Duodenal mucosa (tissue), 2 donors: ENCODE measurements around the gene CSE1L.
"Not testable (repeated sequence)": the region's sequence is repeated elsewhere in the genome, so short reads cannot be mapped to it uniquely, and the experiment has no call there.

Experiments
- H3K27ac ChIP-seq: one replicate; pipeline ENCODE4 v1.7.0; 2013; ENCODE audit warnings: low read depth, low read length
- H3K27me3 ChIP-seq, 2 donors: one replicate each; pipeline ENCODE4 v1.7.0; 2013; ENCODE audit warnings: low read length in 2 of 2, control low read depth in 1 of 2; ENCODE audit not compliant: insufficient read depth in 2 of 2, control insufficient read depth in 1 of 2
- H3K36me3 ChIP-seq, 2 donors: one replicate each; pipeline ENCODE4 v1.7.0; 2013; ENCODE audit warnings: low read length in 2 of 2, control low read depth in 1 of 2; ENCODE audit not compliant: insufficient read depth in 2 of 2, control insufficient read depth in 1 of 2
- H3K4me1 ChIP-seq, 2 donors: one replicate each; pipeline ENCODE4 v1.7.0; 2013; ENCODE audit warnings: low read length in 2 of 2, control low read depth in 1 of 2; ENCODE audit not compliant: insufficient read depth in 2 of 2, control insufficient read depth in 1 of 2
- H3K4me3 ChIP-seq, 2 donors: one replicate each; pipeline ENCODE4 v1.7.0; 2013; ENCODE audit warnings: low read length in 2 of 2, low read depth in 1 of 2
- H3K9ac ChIP-seq, 2 donors: one replicate each; pipeline ENCODE4 v1.7.0; 2013; ENCODE audit warnings: low read length in 2 of 2, low read depth in 1 of 2
- H3K9me3 ChIP-seq, 2 donors: one replicate each; pipeline ENCODE4 v1.7.0; 2013; ENCODE audit warnings: low read length in 2 of 2, control low read depth in 1 of 2; ENCODE audit not compliant: control insufficient read depth in 1 of 2

Gene CSE1L

DNA sequence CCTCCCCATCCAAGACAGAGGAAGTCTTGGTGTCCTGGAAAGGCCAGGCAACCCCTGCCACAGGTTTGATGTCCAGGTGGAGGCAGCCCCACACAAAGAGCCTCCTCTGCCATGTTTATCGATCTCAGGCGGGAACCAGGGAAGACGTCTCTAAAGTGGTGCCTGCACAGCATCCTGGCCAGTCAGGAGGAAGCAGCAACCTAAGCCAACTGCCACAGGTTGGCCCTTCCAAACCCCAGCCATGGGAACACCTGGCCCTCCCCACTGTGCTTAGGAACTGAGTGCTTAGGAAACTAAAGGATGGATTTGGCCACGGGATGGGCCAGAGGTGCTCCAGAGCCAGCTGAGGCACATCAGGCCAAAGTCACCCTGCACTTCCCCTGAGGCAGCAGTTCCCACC, 56.9 kb downstream of the CSE1L start:
- no peak overlapping the region for H3K4me3 ChIP-seq
- H3K36me3 ChIP-seq: peaks cover 37 to 49% of the 10 kb centered on the region in 2 donors
- H3K4me1 ChIP-seq: peaks cover 0 to 6% of the 10 kb centered on the region in 2 donors
- no peaks in the 10 kb centered on the region for H3K27me3 ChIP-seq
- H3K27ac ChIP-seq: no peak overlapping the region
- no peaks in the 10 kb centered on the region for H3K9me3 ChIP-seq
- H3K9ac ChIP-seq: no peak overlapping the region

DNA sequence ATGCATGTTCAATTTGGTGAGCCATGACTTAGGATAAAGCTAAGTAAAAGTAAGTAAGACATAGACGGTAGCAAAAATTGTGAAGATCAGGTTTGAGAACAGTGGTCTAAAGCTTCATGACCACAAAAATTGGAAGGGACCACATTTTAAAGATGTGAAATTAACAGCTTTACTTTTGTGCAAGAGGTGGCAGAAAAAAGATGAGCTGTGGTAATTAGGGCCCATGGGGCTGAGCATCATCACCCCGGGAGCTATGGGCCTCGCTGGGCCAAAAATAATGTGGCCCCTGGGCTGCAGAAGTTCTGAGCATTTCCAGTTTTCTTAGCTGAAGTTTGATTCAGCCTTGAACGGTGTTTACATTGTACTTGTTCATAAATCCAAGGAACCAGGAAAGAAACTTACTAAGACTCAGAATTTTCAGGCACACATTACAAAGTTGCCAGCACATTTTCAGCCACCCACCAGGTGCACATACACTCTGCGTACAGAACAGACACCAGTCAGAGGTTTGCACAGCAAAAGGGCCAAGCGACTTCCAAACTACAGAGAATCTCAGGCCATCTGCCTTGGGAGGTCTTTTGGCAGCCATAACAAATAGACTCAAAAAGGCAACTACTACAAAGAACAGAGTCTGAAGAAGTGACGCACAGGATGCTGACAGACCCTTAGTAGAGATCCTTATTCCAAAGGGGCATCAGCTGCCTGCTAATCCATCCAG, 57.7 kb downstream of the CSE1L start:
- H3K9ac ChIP-seq: no peak overlapping the region
- H3K27ac ChIP-seq: no peak overlapping the region
- H3K27me3 ChIP-seq: no peaks in the 10 kb centered on the region
- H3K9me3 ChIP-seq: no peaks in the 10 kb centered on the region
- H3K4me1 ChIP-seq: peaks cover 0 to 6% of the 10 kb centered on the region in 2 donors
- H3K4me3 ChIP-seq: no peak overlapping the region
- H3K36me3 ChIP-seq: peaks cover 30 to 42% of the 10 kb centered on the region in 2 donors

DNA sequence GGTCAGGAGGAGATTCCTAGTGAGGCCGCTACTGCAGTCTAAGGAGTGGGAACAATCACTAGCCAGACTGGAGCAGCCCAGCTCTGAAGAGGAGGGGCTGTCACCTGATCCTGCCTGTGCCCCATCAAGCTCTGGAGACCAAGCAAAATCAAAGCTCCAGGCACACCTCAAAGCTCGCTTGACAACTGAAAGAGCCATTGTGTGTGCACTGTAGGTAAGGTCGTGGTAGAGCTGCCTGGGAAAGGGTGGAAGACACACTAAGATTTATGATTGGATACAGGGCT, 58.2 kb downstream of the CSE1L start:
- peaks cover 28 to 38% of the 10 kb centered on the region in 2 donors for H3K36me3 ChIP-seq
- H3K4me1 ChIP-seq: peaks cover 0 to 6% of the 10 kb centered on the region in 2 donors
- H3K27me3 ChIP-seq: no peaks in the 10 kb centered on the region
- no peak overlapping the region for H3K9ac ChIP-seq
- H3K27ac ChIP-seq: no peak overlapping the region
- H3K4me3 ChIP-seq: no peak overlapping the region
- H3K9me3 ChIP-seq: no peaks in the 10 kb centered on the region

DNA sequence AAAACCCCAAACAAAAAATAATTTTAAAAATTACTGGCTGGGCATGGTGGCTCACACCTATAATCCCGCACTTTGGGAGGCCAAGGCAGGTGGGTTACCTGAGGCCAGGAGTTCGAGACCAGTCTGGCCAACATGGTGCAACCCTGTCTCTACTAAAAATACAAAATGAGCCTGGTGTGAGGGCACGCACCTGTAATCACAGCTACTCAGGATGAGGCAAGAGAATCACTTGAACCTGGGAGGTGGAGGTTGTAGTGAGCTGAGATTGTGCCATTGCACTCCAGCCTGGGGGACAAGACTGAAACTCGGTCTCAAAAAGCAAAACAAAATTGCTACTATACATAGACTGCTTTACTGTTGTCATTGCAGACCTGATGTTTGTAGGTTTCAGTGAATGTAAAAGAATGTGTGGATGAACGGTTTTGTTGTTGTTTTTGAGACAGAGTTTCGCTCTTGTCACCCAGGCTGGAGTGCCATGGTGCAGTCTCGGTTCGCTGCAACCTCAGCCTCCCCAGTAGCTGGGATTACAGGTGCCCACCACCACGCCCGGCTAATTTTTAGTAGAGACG, 59.0 kb downstream of the CSE1L start:
- peaks cover 28 to 35% of the 10 kb centered on the region in 2 donors for H3K36me3 ChIP-seq
- not testable (repeated sequence) for H3K9ac ChIP-seq, H3K9me3 ChIP-seq, H3K4me1 ChIP-seq, H3K4me3 ChIP-seq, H3K27ac ChIP-seq, H3K27me3 ChIP-seq

DNA sequence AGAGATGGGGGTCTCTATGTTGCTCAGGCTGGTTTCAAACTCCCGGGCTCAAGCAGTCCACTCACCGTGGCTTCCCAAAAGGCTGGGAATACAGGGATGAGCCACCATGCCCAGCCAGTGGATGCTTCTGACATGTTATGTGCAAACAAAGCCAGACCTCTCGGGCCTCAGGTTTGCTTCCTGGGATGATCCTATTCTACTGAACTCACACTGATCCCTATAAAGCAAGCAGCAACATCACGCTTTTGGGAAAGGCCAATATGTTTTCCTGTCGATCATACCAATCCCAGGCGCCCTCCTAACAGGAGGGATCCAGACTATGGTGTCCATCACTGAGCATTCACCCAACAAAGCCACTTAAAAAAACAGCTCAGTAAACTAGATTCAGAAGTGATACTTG, 60.2 kb downstream of the CSE1L start:
- Histone ChIP-seq H3K4me1 (no peaks in the 10 kb centered on the region), H3K27me3 (no peaks in the 10 kb centered on the region), H3K4me3 (no peak overlapping the region), H3K9me3 (no peaks in the 10 kb centered on the region), H3K36me3 (peaks cover 34 to 37% of the 10 kb centered on the region in 2 donors), H3K9ac (no peak overlapping the region), H3K27ac (no peak overlapping the region)

DNA sequence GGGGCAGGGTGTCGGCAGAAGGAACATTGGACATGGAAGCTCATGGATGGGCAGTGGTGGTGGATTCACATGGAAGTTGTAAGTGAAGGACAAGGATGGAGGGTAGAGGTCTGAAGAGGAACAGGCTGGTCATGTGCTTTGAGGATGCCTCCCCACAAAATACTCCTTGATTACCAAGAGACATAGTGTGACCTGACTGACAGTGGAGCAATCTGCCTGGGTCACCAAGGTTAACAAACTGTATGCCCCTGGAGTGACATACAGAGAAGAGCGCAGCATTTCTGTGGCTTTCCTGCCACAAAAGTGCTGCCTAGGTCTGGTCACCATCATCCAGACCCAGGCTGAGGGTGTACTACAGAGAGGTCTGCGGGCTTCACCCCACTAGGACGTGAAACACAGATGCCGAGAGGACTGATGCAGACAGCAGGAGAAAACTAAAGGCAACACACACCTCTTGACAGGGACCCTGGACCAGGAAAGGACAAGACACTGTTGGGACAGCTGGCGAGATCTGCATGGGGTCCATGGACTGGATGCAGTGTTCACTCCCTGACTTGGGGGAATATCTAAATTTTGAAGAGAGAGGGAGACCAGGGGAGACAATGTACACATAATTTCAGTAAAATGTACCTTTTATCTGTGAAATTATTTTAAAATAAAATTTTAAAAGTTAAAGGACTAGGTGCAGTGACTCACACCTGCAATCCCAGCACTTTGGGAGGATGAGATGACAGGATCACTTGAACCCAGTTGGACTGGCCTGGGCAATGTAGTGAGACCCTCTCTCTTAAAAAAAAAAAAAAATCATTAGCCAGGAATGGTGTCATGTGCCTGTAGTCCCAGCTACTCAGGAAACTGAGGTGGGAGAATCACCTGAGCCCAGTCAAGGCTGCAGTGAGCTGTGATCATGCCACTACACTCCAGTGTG, 64.9 kb downstream of the CSE1L start:
- Histone ChIP-seq H3K9me3 (no peaks in the 10 kb centered on the region), H3K4me3 (no peak overlapping the region), H3K27me3 (no peaks in the 10 kb centered on the region), H3K9ac (no peak overlapping the region), H3K4me1 (no peaks in the 10 kb centered on the region), H3K27ac (no peak overlapping the region), H3K36me3 (peaks cover 22 to 45% of the 10 kb centered on the region in 2 donors)

DNA sequence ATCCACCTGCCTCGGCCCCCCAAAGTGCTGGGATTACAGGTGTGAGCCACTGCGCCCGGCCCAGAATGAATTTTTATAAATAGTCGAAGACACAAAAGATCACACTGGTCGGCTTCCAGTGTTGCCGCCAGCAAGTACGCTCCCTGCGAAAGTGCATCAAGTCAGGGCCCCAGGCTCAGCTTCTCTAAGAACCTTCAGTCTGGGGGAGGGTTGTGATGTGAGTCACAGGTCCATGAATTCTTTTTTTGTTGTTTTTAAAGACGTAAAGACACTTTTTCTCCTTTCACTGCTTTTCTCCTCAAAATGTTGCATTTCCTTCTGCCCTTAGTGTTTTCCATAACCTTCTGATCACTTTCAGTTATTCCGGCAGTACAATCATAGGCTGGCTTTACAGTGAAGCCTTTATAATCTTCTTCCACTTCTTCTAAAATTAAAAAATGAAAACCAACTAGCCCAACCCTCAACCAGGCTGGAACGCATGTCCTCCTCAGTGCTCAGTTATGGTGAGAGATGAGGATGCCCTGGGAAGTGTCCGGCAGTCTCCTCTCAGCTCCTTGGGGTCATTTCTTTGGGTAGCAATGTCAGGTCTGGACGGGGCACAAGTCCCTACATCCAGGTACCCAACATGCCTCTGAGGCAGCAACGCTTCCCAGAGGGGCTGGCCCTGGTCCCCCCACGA, 66.6 kb downstream of the CSE1L start:
- peaks cover 36 to 62% of the 10 kb centered on the region in 2 donors for H3K36me3 ChIP-seq
- H3K27ac ChIP-seq: no peak overlapping the region
- H3K27me3 ChIP-seq: no peaks in the 10 kb centered on the region

DNA sequence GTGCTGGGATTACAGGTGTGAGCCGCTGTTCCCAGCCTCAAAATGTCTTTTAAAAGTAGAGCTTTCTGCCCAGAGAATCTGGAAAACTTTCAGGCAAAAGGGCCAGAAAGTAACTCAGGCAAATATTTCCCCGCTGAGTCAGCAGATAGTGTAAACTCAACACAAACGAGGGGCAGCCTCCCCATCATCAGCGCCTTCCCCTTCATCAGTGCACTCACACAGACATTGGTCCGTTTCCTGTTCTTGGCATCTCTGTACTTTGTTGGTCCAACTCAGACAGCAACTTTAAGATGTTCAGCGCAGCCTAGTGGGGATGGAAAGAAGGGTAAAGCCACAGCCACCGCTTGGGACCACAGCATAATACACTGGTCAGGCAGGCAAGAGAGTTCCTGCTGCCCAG, 69.5 kb downstream of the CSE1L start:
- H3K27ac ChIP-seq: no peak overlapping the region
- H3K9ac ChIP-seq: no peak overlapping the region
- no peaks in the 10 kb centered on the region for H3K9me3 ChIP-seq
- H3K36me3 ChIP-seq: peaks cover 56 to 90% of the 10 kb centered on the region in 2 donors
- H3K27me3 ChIP-seq: no peaks in the 10 kb centered on the region
- H3K4me3 ChIP-seq: no peak overlapping the region
- H3K4me1 ChIP-seq: no peaks in the 10 kb centered on the region

More for the DNA sequence above, 66.6 kb downstream of the CSE1L start:
- H3K4me1 ChIP-seq: no peaks in the 10 kb centered on the region
- H3K9ac ChIP-seq: no peak overlapping the region
- H3K4me3 ChIP-seq: no peak overlapping the region
- no peaks in the 10 kb centered on the region for H3K9me3 ChIP-seq

DNA sequence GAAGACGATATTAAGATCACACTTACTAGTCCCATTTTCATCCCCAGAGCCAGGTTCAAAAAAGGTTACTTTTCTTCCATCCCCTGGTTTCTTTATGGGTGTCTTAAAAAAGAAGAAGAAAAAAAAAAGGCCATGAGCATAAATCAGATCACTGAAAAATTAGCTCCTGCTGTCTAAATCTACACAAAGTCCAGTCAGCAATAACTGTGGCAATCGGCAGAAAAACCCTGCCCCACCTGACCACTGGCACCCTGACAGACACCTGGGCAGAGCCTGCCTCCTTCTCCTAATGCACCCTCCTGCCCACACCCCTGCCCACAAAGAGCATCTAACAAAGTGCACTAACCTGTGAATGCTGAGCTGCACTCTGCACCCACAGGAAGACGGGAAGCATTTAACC, 72.2 kb downstream of the CSE1L start:
- Histone ChIP-seq H3K9ac (no peak overlapping the region), H3K4me1 (no peaks in the 10 kb centered on the region), H3K9me3 (no peaks in the 10 kb centered on the region), H3K27me3 (no peaks in the 10 kb centered on the region), H3K27ac (no peak overlapping the region), H3K36me3 (peaks cover 49 to 95% of the 10 kb centered on the region in 2 donors), H3K4me3 (no peak overlapping the region)

DNA sequence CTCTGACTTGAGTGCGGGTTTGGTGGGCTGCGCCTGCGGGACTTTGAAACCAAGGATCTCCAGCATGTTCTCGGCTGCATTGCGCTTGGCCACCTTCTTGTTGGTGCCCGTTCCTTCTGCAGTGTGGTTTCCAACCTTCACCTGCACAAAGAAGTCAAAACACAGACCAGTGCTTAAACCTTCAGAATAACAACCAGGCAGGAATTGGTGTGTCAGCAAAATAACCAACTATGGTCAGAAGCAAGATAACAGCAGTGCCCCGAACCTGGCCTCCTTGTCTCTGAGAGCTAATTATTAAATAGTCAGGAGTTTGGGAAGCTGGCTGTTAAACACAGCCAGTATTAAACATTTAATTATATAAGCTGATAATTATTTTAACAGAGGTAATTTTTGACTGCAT, 73.9 kb downstream of the CSE1L start:
- Histone ChIP-seq H3K4me3 (no peak overlapping the region), H3K9ac (no peak overlapping the region), H3K27me3 (no peaks in the 10 kb centered on the region), H3K27ac (no peak overlapping the region), H3K4me1 (no peaks in the 10 kb centered on the region), H3K36me3 (peaks cover 54 to 92% of the 10 kb centered on the region in 2 donors), H3K9me3 (no peaks in the 10 kb centered on the region)
